ENCODE data around the gene ARID3C.

GRCh38 chr9:34578241-34579103 lies 50.4 kb downstream of the ARID3C start:
- TF ChIP-seq EZH2phosphoT487 (IDR thresholded peaks at IDR 0.05; ENCODE audit: insufficient read depth, low read depth) (no peak), EZH2 (IDR thresholded peaks at IDR 0.05; ENCODE audit: insufficient read depth, poor library complexity, severe bottlenecking) (peak; percentile 54)
